NCI-H748 treated with DMSO at 0.1 percent for 48 hours (cell line): ENCODE data around the gene MOB3B.

Experiments
- DNase-seq: peaks from one replicate; lab custom pipeline; 2025; lab: John Stamatoyannopoulos, UW

The MOB3B gene

GRCh38 chr9:27541740-27542139, 12.1 kb upstream of the MOB3B start:
- no peak for DNase-seq

- no peak for DNase-seq
Measured at GRCh38 chr9:27540502-27540901, 10.9 kb upstream of the MOB3B start.

GRCh38 chr9:27539479-27540441, 10.1 kb upstream of the MOB3B start:
- DNase-seq: no peak

- no peak for DNase-seq
Measured at GRCh38 chr9:27538647-27539046, 9.0 kb upstream of the MOB3B start.

- no peak for DNase-seq
Measured at GRCh38 chr9:27537756-27538155, 8.1 kb upstream of the MOB3B start.

GRCh38 chr9:27537027-27537435, 7.4 kb upstream of the MOB3B start:
- no peak for DNase-seq

GRCh38 chr9:27536168-27536567, 6.6 kb upstream of the MOB3B start:
- no peak for DNase-seq

- no peak for DNase-seq
Measured at GRCh38 chr9:27535701-27536118, 6.1 kb upstream of the MOB3B start.

- no peak for DNase-seq
Measured at GRCh38 chr9:27534658-27535209, 5.1 kb upstream of the MOB3B start.

- DNase-seq: no peak
Measured at GRCh38 chr9:27534131-27534530, 4.5 kb upstream of the MOB3B start.

GRCh38 chr9:27533311-27533710, 3.7 kb upstream of the MOB3B start:
- no peak for DNase-seq

- no peak for DNase-seq
Measured at GRCh38 chr9:27532046-27532445, 2.4 kb upstream of the MOB3B start.

- DNase-seq: no peak
Measured at GRCh38 chr9:27530915-27531755, 1.5 kb upstream of the MOB3B start.

GRCh38 chr9:27528886-27529315, 713 bp downstream of the MOB3B start:
- DNase-seq: no peak

GRCh38 chr9:27528076-27528885, 1.3 kb downstream of the MOB3B start:
- DNase-seq: no peak

- no peak for DNase-seq
Measured at GRCh38 chr9:27527702-27528075, 1.9 kb downstream of the MOB3B start.

- no peak for DNase-seq
Measured at GRCh38 chr9:27524236-27524635, 5.4 kb downstream of the MOB3B start, which contains the start of gene IFNK. Gene IFNK, plus strand, starts transcription at chr9:27524290. Its CDS starts 47 bp downstream, at chr9:27524337.

- no peak for DNase-seq
Measured at GRCh38 chr9:27523141-27523540, 6.5 kb downstream of the MOB3B start.

GRCh38 chr9:27520986-27521385, 8.6 kb downstream of the MOB3B start:
- no peak for DNase-seq

- no peak for DNase-seq
Measured at GRCh38 chr9:27519466-27520465, 9.8 kb downstream of the MOB3B start.
